SU-DHL-6 (cell line): Measurements from ENCODE around the gene CHCHD3.
"Not testable (repeated sequence)": the region's sequence is repeated elsewhere in the genome, so short reads cannot be mapped to it uniquely, and the experiment has no call there.

Experiments
- H2AFZ ChIP-seq: fragments of 200-600 bp; sonication (generic); 2 replicates; pipeline ENCODE4 v1.6.1; 2014; ENCODE audit warnings: low read depth, mild to moderate bottlenecking, moderate library complexity, mixed read lengths, antibody characterized with exemption, low read length; ENCODE audit not compliant: severe bottlenecking
- H3F3A ChIP-seq: fragments of 200-600 bp; shearing (Covaris generic); 2 replicates; pipeline ENCODE4 v1.6.0; 2016; ENCODE audit warnings: antibody characterized with exemption, mild to moderate bottlenecking; ENCODE audit not compliant: insufficient read depth
- H3K27ac ChIP-seq: fragments of 200-600 bp; sonication (generic); 2 replicates; pipeline ENCODE4 v1.5.1; 2016; ENCODE audit warnings: low read depth, mild to moderate bottlenecking, low read length, moderate library complexity, mixed read lengths
- H3K27me3 ChIP-seq: fragments of 200-600 bp; sonication (generic), shearing (Covaris generic); 2 replicates; pipeline ENCODE4 v1.6.0; 2014; ENCODE audit warnings: mild to moderate bottlenecking, low read length
- H3K36me3 ChIP-seq: fragments of 200-600 bp; sonication (generic); 2 replicates; pipeline ENCODE4 v1.6.1; 2014; ENCODE audit warnings: mild to moderate bottlenecking, low read length, mixed read lengths
- H3K4me2 ChIP-seq: fragments of 300-600, 200-600 bp; shearing (Covaris generic), sonication (generic); 2 replicates; pipeline ENCODE4 v1.6.0; 2014; ENCODE audit warnings: low read length, low read depth, mild to moderate bottlenecking; ENCODE audit not compliant: poor library complexity, severe bottlenecking
- H3K4me3 ChIP-seq: fragments of 200-600 bp; sonication (generic); 2 replicates; pipeline ENCODE4 v1.5.1; 2014; ENCODE audit warnings: antibody characterized with exemption, low read length, mild to moderate bottlenecking, mixed read lengths; ENCODE audit not compliant: insufficient read depth, poor library complexity, severe bottlenecking
- H3K79me2 ChIP-seq: fragments of 200-600 bp; sonication (generic); 2 replicates; pipeline ENCODE4 v1.6.1; 2014; ENCODE audit warnings: mild to moderate bottlenecking, low read length, moderate library complexity; ENCODE audit not compliant: insufficient read depth
- H3K9ac ChIP-seq: fragments of 200-600 bp; sonication (generic); 2 replicates; pipeline ENCODE4 v1.7.0; 2014; ENCODE audit warnings: mild to moderate bottlenecking, low read length
- H3K9me2 ChIP-seq: fragments of 200-600 bp; sonication (generic); replicated peaks from 2 replicates; pipeline ENCODE4 v1.6.1; 2014; ENCODE audit warnings: low read length; ENCODE audit not compliant: insufficient read depth
- H3K9me3 ChIP-seq: fragments of 200-600 bp; sonication (generic); 2 replicates; pipeline ENCODE4 v1.6.1; 2014; ENCODE audit warnings: low read length, mixed read lengths; ENCODE audit not compliant: insufficient read depth
- H4K20me1 ChIP-seq: fragments of 200-600 bp; sonication (generic); 2 replicates; pipeline ENCODE4 v1.6.1; 2014; ENCODE audit warnings: low read depth, mild to moderate bottlenecking, antibody characterized with exemption, low read length, moderate library complexity, mixed read lengths
- CTCF ChIP-seq: fragments of 200-600 bp; sonication (generic); IDR thresholded peaks from one replicate; pipeline ENCODE4 v1.5.1; 2017; ENCODE audit warnings: antibody characterized with exemption, mild to moderate bottlenecking, low read length, moderate library complexity; ENCODE audit not compliant: insufficient read depth, poor library complexity, severe bottlenecking
- EZH2phosphoT487 ChIP-seq: fragments of 200-600 bp; sonication (generic), shearing (Covaris generic); conservative IDR thresholded peaks from 2 replicates; pipeline ENCODE4 v1.6.1; 2018; ENCODE audit warnings: mild to moderate bottlenecking, antibody characterized with exemption, low read length, moderate library complexity, mixed read lengths

The CHCHD3 gene

GRCh38 chr7:132972745-132973144 is 109.1 kb downstream of the CHCHD3 start:
- H3K79me2 ChIP-seq: peaks cover 15% of the 10 kb centered on the region
- TF ChIP-seq EZH2phosphoT487 (no peak), CTCF (no peak)
- no peak overlapping the region for H3K9ac ChIP-seq
- H4K20me1 ChIP-seq: 0 out of 2 replicates have a peak, but pooled peaks cover 2% of the 10 kb centered on the region
- H2AFZ ChIP-seq: no peak overlapping the region
- no peak overlapping the region for H3K27ac ChIP-seq
- H3K9me3 ChIP-seq: no peaks in the 10 kb centered on the region
- H3K27me3 ChIP-seq: no peaks in the 10 kb centered on the region
- no peak overlapping the region for H3K4me3 ChIP-seq
- H3K9me2 ChIP-seq: no peaks in the 10 kb centered on the region
- no peaks in the 10 kb centered on the region for H3F3A ChIP-seq
- peaks cover 5% of the 10 kb centered on the region; the same call in 1 of the 2 replicates for H3K36me3 ChIP-seq
- no peak overlapping the region for H3K4me2 ChIP-seq

- H3K36me3 ChIP-seq: peaks cover 5% of the 10 kb centered on the region; the same call in 1 of the 2 replicates
Measured at GRCh38 chr7:132970257-132970656, 111.6 kb downstream of the CHCHD3 start.

GRCh38 chr7:132969520-132969919 is 112.4 kb downstream of the CHCHD3 start:
- Histone ChIP-seq H2AFZ (no peak overlapping the region), H3K9ac (no peak overlapping the region), H3K79me2 (0 out of 2 replicates have a peak, but pooled peaks cover 7% of the 10 kb centered on the region), H3K9me2 (no peaks in the 10 kb centered on the region), H3K4me2 (no peak overlapping the region), H3K27me3 (no peaks in the 10 kb centered on the region), H3K27ac (no peak overlapping the region), H4K20me1 (no peaks in the 10 kb centered on the region), H3F3A (no peaks in the 10 kb centered on the region), H3K9me3 (no peaks in the 10 kb centered on the region), H3K36me3 (peaks cover 5% of the 10 kb centered on the region; the same call in 1 of the 2 replicates), H3K4me3 (no peak overlapping the region)
- TF ChIP-seq CTCF: no peak
- TF ChIP-seq EZH2phosphoT487: no peak

More at GRCh38 chr7:132970257-132970656, 111.6 kb downstream of the CHCHD3 start:
- no peaks in the 10 kb centered on the region for H3K27me3 ChIP-seq
- no peak overlapping the region for H3K9ac ChIP-seq
- no peak overlapping the region for H2AFZ ChIP-seq
- no peak overlapping the region for H3K27ac ChIP-seq
- no peak overlapping the region for H3K4me2 ChIP-seq
- H3K79me2 ChIP-seq: 0 out of 2 replicates have a peak, but pooled peaks cover 7% of the 10 kb centered on the region
- TF ChIP-seq EZH2phosphoT487 (no peak), CTCF (no peak)
- no peaks in the 10 kb centered on the region for H4K20me1 ChIP-seq
- H3K9me3 ChIP-seq: no peaks in the 10 kb centered on the region
- H3F3A ChIP-seq: no peaks in the 10 kb centered on the region
- H3K9me2 ChIP-seq: no peaks in the 10 kb centered on the region
- H3K4me3 ChIP-seq: no peak overlapping the region

GRCh38 chr7:132967470-132967848 is 114.4 kb downstream of the CHCHD3 start:
- H3K36me3 ChIP-seq, H2AFZ ChIP-seq, H3K9me2 ChIP-seq, H4K20me1 ChIP-seq, H3K4me3 ChIP-seq, H3K9me3 ChIP-seq, H3K79me2 ChIP-seq, H3F3A ChIP-seq, H3K4me2 ChIP-seq, H3K27ac ChIP-seq, H3K9ac ChIP-seq, H3K27me3 ChIP-seq: not testable (repeated sequence)
